HepG2 (cell line): ENCODE measurements around the gene DOHH. TPM values are rescaled to one million over a fixed set of nuclear protein-coding genes. Genes with fewer than 3 reads are reported as not detected.

ENCODE experiments used
- ATAC-seq: fragments of 200-7000 bp; cut with Tn5 transposase; 3 replicates; pipeline ENCODE4 v1.9.1; 2020; ENCODE audit warnings: mild to moderate bottlenecking, moderate library complexity
- BruUV-seq: library from RNA; stranded (reverse); fragments of 400-500 nt; replicated peaks from 2 replicates; lab custom pipeline; 2021; lab: Mats Ljungman, UMichigan
- CTCF ChIA-PET: fragments of 300-600 bp; formaldehyde crosslinking; extraction: SDS; loops from one replicate; lab custom pipeline; 2021; ENCODE audit warnings: low total read pairs, inconsistent platforms, low intra/inter-chr PET ratio; lab: Yijun Ruan, JAX
- POLR2A ChIA-PET: fragments of 350-600 bp; sonication (Branson Sonifier 250); formaldehyde crosslinking; loops from one replicate; lab custom pipeline; 2020; ENCODE audit warnings: antibody characterized with exemption, inconsistent platforms; lab: Yijun Ruan, JAX
- DNase-seq: peaks from one replicate; pipeline ENCODE4 v3.0.0-alpha.2; 2015; ENCODE audit warnings: low spot score
- FAIRE-seq: peaks from 3 replicates; lab custom pipeline; 2011; peaks lifted over from hg19 to GRCh38; lab: Jason Lieb, UNC
- H2AFZ ChIP-seq: one replicate; pipeline ENCODE4 v1.6.1; 2011; ENCODE audit warnings: low read length, inconsistent platforms
- H3K27ac ChIP-seq: fragments of 300-600 bp; 3 replicates; pipeline ENCODE4 v1.8.0; 2011; ENCODE audit warnings: mixed run types, mild to moderate bottlenecking, mixed read lengths, low read length, inconsistent platforms; ENCODE audit not compliant: insufficient read depth; ENCODE audit errors: extremely low read length
- H3K27me3 ChIP-seq, 2 experiments: fragments of 200-600 bp in 1 of 2; 2 replicates in 1 of 2; 3 replicates in 1 of 2; pipeline versions ENCODE4 v1.6.0 to v1.8.0; 2011; ENCODE audit warnings: low read length in 2 of 2, mild to moderate bottlenecking in 2 of 2, moderate library complexity in 2 of 2, inconsistent platforms in 1 of 2; ENCODE audit not compliant: insufficient read depth in 2 of 2, control insufficient read depth in 1 of 2
- H3K36me3 ChIP-seq, 2 experiments: fragments of 200-600 bp in 1 of 2; replicated peaks in 1 of 2; 2 replicates in 1 of 2; 3 replicates in 1 of 2; pipeline versions ENCODE4 v1.5.1 to v1.8.0; 2011; ENCODE audit warnings: low read length in 2 of 2, inconsistent platforms in 1 of 2; ENCODE audit not compliant: insufficient read depth in 2 of 2, control insufficient read depth in 1 of 2
- H3K4me1 ChIP-seq: 2 replicates; pipeline ENCODE4 v1.5.1; 2012; ENCODE audit warnings: low read length, inconsistent platforms; ENCODE audit not compliant: insufficient read depth
- H3K4me2 ChIP-seq: 2 replicates; pipeline ENCODE4 v1.6.0; 2011; ENCODE audit warnings: low read depth, low read length, inconsistent platforms
- H3K4me3 ChIP-seq, 3 experiments: fragments of 200-600 bp in 1 of 3; sonication (generic), shearing (Covaris generic) in 1 of 3; replicated peaks in 1 of 3; 2 replicates each; pipeline ENCODE4 v1.5.1; 2011 to 2016; ENCODE audit warnings: low read length in 3 of 3, inconsistent platforms in 2 of 3, low read depth in 2 of 3, mild to moderate bottlenecking in 2 of 3, control low read depth in 1 of 3, mixed read lengths in 1 of 3; ENCODE audit not compliant: insufficient read depth in 1 of 3
- H3K79me2 ChIP-seq: one replicate; pipeline ENCODE4 v1.6.1; 2011; ENCODE audit warnings: low read length, inconsistent platforms; ENCODE audit not compliant: insufficient read depth
- H3K9ac ChIP-seq: 2 replicates; pipeline ENCODE4 v1.6.0; 2011; ENCODE audit warnings: mild to moderate bottlenecking, low read depth, low read length, inconsistent platforms; ENCODE audit not compliant: insufficient read depth
- H3K9me3 ChIP-seq: 2 replicates; pipeline ENCODE4 v1.5.1; 2012; ENCODE audit warnings: mild to moderate bottlenecking, low read length
- H4K20me1 ChIP-seq: 2 replicates; pipeline ENCODE4 v1.6.0; 2011; ENCODE audit warnings: inconsistent platforms, mild to moderate bottlenecking, low read length, moderate library complexity; ENCODE audit not compliant: insufficient read depth
- BATF2 ChIP-seq: sonication (generic); formaldehyde crosslinking; IDR thresholded peaks from 2 replicates; pipeline ENCODE4 v1.8.0; 2022; ENCODE audit warnings: mild to moderate bottlenecking, missing genetic modification reagents, moderate library complexity
- HIC2 ChIP-seq: sonication (generic); formaldehyde crosslinking; IDR thresholded peaks from 2 replicates; pipeline ENCODE4 v1.9.0; 2022; ENCODE audit warnings: low read depth, missing genetic modification reagents
- LRRFIP1 ChIP-seq: sonication (generic); formaldehyde crosslinking; conservative IDR thresholded peaks from 2 replicates; pipeline ENCODE4 v1.4.0; 2020; ENCODE audit warnings: missing genetic modification reagents
- PRMT3 ChIP-seq: sonication (generic); formaldehyde crosslinking; IDR thresholded peaks from 2 replicates; pipeline ENCODE4 v1.8.1; 2022; ENCODE audit warnings: low read depth, mild to moderate bottlenecking, moderate library complexity, missing genetic modification reagents, borderline replicate concordance
- SRF ChIP-seq: IDR thresholded peaks from 2 replicates; pipeline ENCODE4 v1.6.1; 2011; ENCODE audit warnings: mild to moderate bottlenecking, low read depth, low read length, moderate library complexity
- SRSF1 ChIP-seq: fragments of 200-400 bp; formaldehyde crosslinking; optimal IDR thresholded peaks from 2 replicates; pipeline ENCODE3; 2017; ENCODE audit warnings: mild to moderate bottlenecking, low read depth, low read length, moderate library complexity
- ZFP37 ChIP-seq: sonication (generic); formaldehyde crosslinking; IDR thresholded peaks from 2 replicates; pipeline ENCODE4 v1.4.0; 2020; ENCODE audit warnings: missing genetic modification reagents, borderline replicate concordance
- ZNF33B ChIP-seq: sonication (generic); formaldehyde crosslinking; IDR thresholded peaks from 2 replicates; pipeline ENCODE4 v1.5.1; 2020; ENCODE audit warnings: mild to moderate bottlenecking, missing genetic modification reagents
- ZNF597 ChIP-seq: sonication (generic); formaldehyde crosslinking; IDR thresholded peaks from 2 replicates; pipeline ENCODE4 v1.5.0; 2020; ENCODE audit warnings: missing genetic modification reagents
- ZSCAN31 ChIP-seq: sonication (generic); formaldehyde crosslinking; IDR thresholded peaks from 2 replicates; pipeline ENCODE4 v1.5.0; 2020; ENCODE audit warnings: low read depth, mild to moderate bottlenecking, missing genetic modification reagents
- WGBS: methylation state at CpG from one replicate; pipeline ENCODE4 v1.1.6; 2017; ENCODE audit warnings: low lambda C conversion rate; 5-methylcytosine and 5-hydroxymethylcytosine counted together
- in situ Hi-C: cut with HindIII; loops from 2 replicates; pipeline ENCODE4 v1.10.0; 2017; ENCODE audit warnings: low pct_unique_long_range_greater_than_20kb; ENCODE audit not compliant: extremely low pct_ligation_motif_present
- intact Hi-C: fragments of 100-400 bp; cut with micrococcal nuclease; formaldehyde crosslinking; loops from one replicate; pipeline ENCODE4 v1.10.0; 2022; ENCODE audit not compliant: unreplicated experiment
- polyA plus RNA-seq, 8 experiments: library from polyadenylated mRNA; depleted of rRNA in 3 of 8; stranded (reverse) in 7 of 8; unstranded in 1 of 8; fragments of >200 nt; fragmentation: Illumina TruSeq in 4 of 8; extraction: Trizol in 4 of 8; gene quantifications; 2 replicates each; pipeline versions ENCODE4 v1.2.1 to v1.2.3, GENCODE V29; 2011 to 2016; ENCODE audit warnings: low read depth in 4 of 8, missing spikeins in 1 of 8, mixed read lengths in 1 of 8; ENCODE audit not compliant: insufficient read depth in 1 of 8
- total RNA-seq, 5 experiments: library from RNA; depleted of rRNA; stranded (reverse); fragments of >200 nt; fragmentation: Illumina TruSeq; extraction: Trizol; gene quantifications; 2 replicates each; pipeline ENCODE4 v1.2.3, GENCODE V29; 2016; ENCODE audit warnings: low read depth in 1 of 5

The DOHH gene
- total and polyA plus RNA-seq, 2 of the 13 experiments (the other 11 are each of a cell fraction or from before 2014, with no cell fraction given), result 3.5 to 13.7 TPM

- H3K4me3 ChIP-seq, result no peak overlapping the region
- DNase-seq (no peak), FAIRE-seq (no peak), ATAC-seq (no peak)
- H3K79me2 ChIP-seq, result no peaks in the 10 kb centered on the region
- intact Hi-C loops, result no loop called here
- peaks cover 0 to 5% of the 10 kb centered on the region in 2 experiments; a peak in 1 of 5 replicates for H3K36me3 ChIP-seq
- in situ Hi-C loops, result no loop called here
- no peak overlapping the region for H3K27ac ChIP-seq
- no peak for TF ChIP-seq ZFP37 (CRISPR knock-in tag)
- no peak for TF ChIP-seq SRF
- no peak for TF ChIP-seq ZNF597
- TF ChIP-seq SRSF1, result no peak
- no peak for TF ChIP-seq ZNF33B (CRISPR knock-in tag)
- POLR2A ChIA-PET, result no interaction called here
- H3K27me3 ChIP-seq, result peaks cover 0 to 1% of the 10 kb centered on the region in 2 experiments; a peak in 1 of 5 replicates
- CTCF ChIA-PET, result no interaction called here
- no peak overlapping the region for H3K4me2 ChIP-seq
- no TSS peak for BruUV-seq
- WGBS, result 83% methylated on average over 9 of the region's 9 CpGs
- H2AFZ ChIP-seq, result no peak overlapping the region
- no peaks in the 10 kb centered on the region for H3K9me3 ChIP-seq
- no peaks in the 10 kb centered on the region for H4K20me1 ChIP-seq
- H3K4me1 ChIP-seq, result no peaks in the 10 kb centered on the region
- no peak overlapping the region for H3K9ac ChIP-seq
Measured at GRCh38 chr19:3466635-3467034, 33.8 kb downstream of the DOHH start.

GRCh38 chr19:3465552-3465951 is 34.9 kb downstream of the DOHH start:
- intact Hi-C loops (no loop called here), in situ Hi-C loops (no loop called here)
- Histone ChIP-seq H3K27me3 (peaks cover 0 to 1% of the 10 kb centered on the region in 2 experiments; a peak in 1 of 5 replicates), H2AFZ (no peak overlapping the region), H3K4me3 (no peak overlapping the region), H3K79me2 (no peaks in the 10 kb centered on the region), H4K20me1 (no peaks in the 10 kb centered on the region), H3K9me3 (no peaks in the 10 kb centered on the region), H3K9ac (no peak overlapping the region), H3K4me2 (no peak overlapping the region), H3K4me1 (0 out of 2 replicates have a peak, but pooled peaks cover 5% of the 10 kb centered on the region), H3K36me3 (peaks cover 0 to 5% of the 10 kb centered on the region in 2 experiments; a peak in 1 of 5 replicates), H3K27ac (no peak overlapping the region)
- WGBS, result 91% methylated on average over 5 of the region's 7 CpGs
- FAIRE-seq (no peak), DNase-seq (no peak), ATAC-seq (no peak)
- POLR2A ChIA-PET, result no interaction called here
- CTCF ChIA-PET, result no interaction called here
- BruUV-seq, result no TSS peak
- TF ChIP-seq LRRFIP1 (CRISPR knock-in tag), result no peak
- no peak for TF ChIP-seq BATF2 (CRISPR knock-in tag)
- TF ChIP-seq HIC2 (CRISPR knock-in tag), result no peak
- TF ChIP-seq ZSCAN31 (CRISPR knock-in tag), result no peak
- TF ChIP-seq PRMT3 (CRISPR knock-in tag), result no peak
